HEK293 (cell line): ENCODE results near the gene LAT.
"Not testable (repeated sequence)": the region's sequence is repeated elsewhere in the genome, so short reads cannot be mapped to it uniquely, and the experiment has no call there.

Experiments
- CTCF ChIA-PET: fragments of 350-600 bp; formaldehyde crosslinking; extraction: SDS; loops from one replicate; lab custom pipeline; 2021; ENCODE audit warnings: antibody characterized with exemption; lab: Yijun Ruan, JAX
- POLR2A ChIA-PET: fragments of 300-600 bp; formaldehyde crosslinking; extraction: SDS; loops from one replicate; lab custom pipeline; 2020; ENCODE audit warnings: antibody characterized with exemption, inconsistent platforms; lab: Yijun Ruan, JAX
- H3K27ac ChIP-seq: fragments of 200-500 bp; sonication (Bioruptor generic); 2 replicates; pipeline ENCODE4 v1.5.1; 2014; ENCODE audit warnings: low read depth, low read length, control low read depth, inconsistent platforms; ENCODE audit errors: extremely low read depth
- H3K36me3 ChIP-seq, 2 experiments: fragments of 200-500 bp in 1 of 2; sonication (Bioruptor generic) in 1 of 2; 1 replicate in 1 of 2; 2 replicates in 1 of 2; pipeline ENCODE4 v1.5.1; 2014 to 2017; ENCODE audit warnings: inconsistent platforms in 2 of 2, low read length in 2 of 2; ENCODE audit not compliant: control insufficient read depth in 2 of 2, insufficient read depth in 1 of 2
- H3K4me1 ChIP-seq: fragments of 200-500 bp; sonication (Bioruptor generic); 2 replicates; pipeline ENCODE4 v1.5.1; 2014; ENCODE audit warnings: mild to moderate bottlenecking, low read length, inconsistent platforms; ENCODE audit not compliant: control insufficient read depth, insufficient read depth
- H3K4me3 ChIP-seq: 2 replicates; pipeline ENCODE4 v1.5.1; 2011; ENCODE audit warnings: low read depth, mild to moderate bottlenecking, control low read depth, low read length, moderate library complexity
- H3K9me3 ChIP-seq: fragments of 200-500 bp; sonication (Bioruptor generic); 2 replicates; pipeline ENCODE4 v1.5.1; 2014; ENCODE audit warnings: low read depth, low read length, inconsistent platforms; ENCODE audit not compliant: control insufficient read depth, insufficient read depth
- BCL11A ChIP-seq: fragments of 450-650 bp; formaldehyde crosslinking; IDR thresholded peaks from 2 replicates; pipeline ENCODE4 v1.5.1; 2016; ENCODE audit warnings: low read depth, missing biosample characterization, missing genetic modification characterization
- EGR2 ChIP-seq: fragments of 450-650 bp; formaldehyde crosslinking; IDR thresholded peaks from 2 replicates; pipeline ENCODE4 v1.5.1; 2016; ENCODE audit warnings: low read depth, missing biosample characterization, missing genetic modification characterization
- TSHZ1 ChIP-seq: fragments of 450-650 bp; formaldehyde crosslinking; IDR thresholded peaks from 2 replicates; pipeline ENCODE4 v1.5.1; 2016; ENCODE audit warnings: missing biosample characterization, missing genetic modification characterization, borderline replicate concordance
- ZBTB1 ChIP-seq: fragments of 450-650 bp; formaldehyde crosslinking; IDR thresholded peaks from 2 replicates; pipeline ENCODE4 v1.5.1; 2016; ENCODE audit warnings: missing biosample characterization, missing genetic modification characterization
- ZFHX2 ChIP-seq: fragments of 450-650 bp; formaldehyde crosslinking; conservative IDR thresholded peaks from 2 replicates; pipeline ENCODE4 v1.5.1; 2016; ENCODE audit warnings: missing biosample characterization, missing genetic modification characterization
- ZIC2 ChIP-seq: fragments of 450-650 bp; formaldehyde crosslinking; IDR thresholded peaks from 2 replicates; pipeline ENCODE4 v1.5.1; 2016; ENCODE audit warnings: missing biosample characterization, missing genetic modification characterization
- ZNF121 ChIP-seq: fragments of 450-650 bp; formaldehyde crosslinking; IDR thresholded peaks from 2 replicates; pipeline ENCODE4 v1.5.1; 2016; ENCODE audit warnings: missing biosample characterization, missing genetic modification characterization
- ZNF221 ChIP-seq: fragments of 450-650 bp; formaldehyde crosslinking; IDR thresholded peaks from 2 replicates; pipeline ENCODE4 v1.5.1; 2017; ENCODE audit warnings: missing biosample characterization, missing genetic modification characterization, borderline replicate concordance
- ZNF223 ChIP-seq: fragments of 450-650 bp; formaldehyde crosslinking; IDR thresholded peaks from 2 replicates; pipeline ENCODE4 v1.5.1; 2016; ENCODE audit warnings: missing biosample characterization, missing genetic modification characterization
- ZNF37A ChIP-seq: fragments of 450-650 bp; IDR thresholded peaks from 2 replicates; pipeline ENCODE4 v1.5.1; 2018; ENCODE audit warnings: missing biosample characterization, missing genetic modification characterization
- ZNF433 ChIP-seq: fragments of 450-650 bp; formaldehyde crosslinking; IDR thresholded peaks from 2 replicates; pipeline ENCODE4 v1.5.1; 2016; ENCODE audit warnings: missing biosample characterization, missing genetic modification characterization, low read depth
- ZNF529 ChIP-seq: fragments of 450-650 bp; formaldehyde crosslinking; IDR thresholded peaks from 2 replicates; pipeline ENCODE4 v1.5.1; 2017; ENCODE audit warnings: missing genetic modification characterization, missing biosample characterization; ENCODE audit not compliant: insufficient replicate concordance
- ZNF555 ChIP-seq: fragments of 450-650 bp; formaldehyde crosslinking; conservative IDR thresholded peaks from 2 replicates; pipeline ENCODE4 v1.5.1; 2017; ENCODE audit warnings: missing biosample characterization, mild to moderate bottlenecking, missing genetic modification characterization, inconsistent platforms
- ZNF585B ChIP-seq: fragments of 450-650 bp; formaldehyde crosslinking; IDR thresholded peaks from 2 replicates; pipeline ENCODE4 v1.5.1; 2016; ENCODE audit warnings: missing biosample characterization, missing genetic modification characterization
- ZNF660 ChIP-seq: fragments of 450-650 bp; IDR thresholded peaks from 2 replicates; pipeline ENCODE4 v1.5.1; 2018; ENCODE audit warnings: missing biosample characterization, mild to moderate bottlenecking, missing genetic modification characterization
- ZNF785 ChIP-seq: fragments of 450-650 bp; formaldehyde crosslinking; IDR thresholded peaks from 2 replicates; pipeline ENCODE4 v1.5.1; 2016; ENCODE audit warnings: missing biosample characterization, missing genetic modification characterization

LAT gene

GRCh38 chr16:28999577-28999976 is 14.7 kb downstream of the LAT start:
- TF ChIP-seq ZNF221 (tag by site-specific recombination): no peak
- no peak for TF ChIP-seq ZNF223
- peak; percentile 95 for TF ChIP-seq ZNF37A (tag by site-specific recombination)
- no peak for TF ChIP-seq ZNF785 (tag by site-specific recombination)
- no peak for TF ChIP-seq ZNF585B (tag by site-specific recombination)
- no peak for TF ChIP-seq ZNF555 (tag by site-specific recombination)
- no peak for TF ChIP-seq ZNF529
- Histone ChIP-seq H3K9me3 (no peaks in the 10 kb centered on the region), H3K4me1 (no peaks in the 10 kb centered on the region), H3K4me3 (no peak overlapping the region), H3K36me3 (no peaks in the 10 kb centered on the region), H3K27ac (no peak overlapping the region)
- POLR2A ChIA-PET: no interaction called here
- CTCF ChIA-PET: interaction anchor here (0.7 to 1.3 kb wide), 2 partner anchors 17 to 22 kb away, joined by 3 to 4 read pairs; no protein-coding TSS in a partner anchor

GRCh38 chr16:29000019-29000418 is 15.2 kb downstream of the LAT start:
- ChIA-PET POLR2A (no interaction called here), CTCF (interaction anchor here (1.3 kb wide), 1 partner anchor 17 kb away, joined by 4 read pairs; no protein-coding TSS in a partner anchor)
- no peaks in the 10 kb centered on the region for H3K9me3 ChIP-seq
- no peak for TF ChIP-seq ZNF221 (tag by site-specific recombination)
- 0 out of 2 replicates have a peak, but pooled peaks have one; percentile 16 for TF ChIP-seq ZNF121 (tag by site-specific recombination)
- no peaks in the 10 kb centered on the region for H3K4me1 ChIP-seq
- no peaks in the 10 kb centered on the region for H3K36me3 ChIP-seq
- H3K4me3 ChIP-seq: no peak overlapping the region
- no peak overlapping the region for H3K27ac ChIP-seq

- not testable (repeated sequence) for H3K27ac ChIP-seq
These were observed 19.8 kb downstream of the LAT start for GRCh38 chr16:29004496-29005139.

GRCh38 chr16:29007730-29008593 is 23.1 kb downstream of the LAT start:
- Histone ChIP-seq H3K4me1 (no peaks in the 10 kb centered on the region), H3K27ac (no peak overlapping the region), H3K4me3 (no peak overlapping the region), H3K9me3 (no peaks in the 10 kb centered on the region), H3K36me3 (no peaks in the 10 kb centered on the region)
- POLR2A ChIA-PET: no interaction called here
- TF ChIP-seq ZIC2 (tag by site-specific recombination) (peak; percentile 60), ZBTB1 (tag by site-specific recombination) (no peak), ZFHX2 (tag by site-specific recombination) (peak; percentile 57; the same call in 1 of the 2 replicates), ZNF433 (no peak), EGR2 (peak; percentile 88), BCL11A (tag by site-specific recombination) (no peak), TSHZ1 (tag by site-specific recombination) (no peak)
- CTCF ChIA-PET: interaction anchor here (0.6 kb wide), 1 partner anchor 841 kb away, joined by 3 read pairs; no protein-coding TSS in a partner anchor

More at GRCh38 chr16:29004496-29005139, 19.8 kb downstream of the LAT start:
- H3K4me3 ChIP-seq, H3K4me1 ChIP-seq, H3K36me3 ChIP-seq: not testable (repeated sequence)
- POLR2A ChIA-PET: interaction anchor here (1.0 kb wide), 1 partner anchor 31 kb away, joined by 3 read pairs; no protein-coding TSS in a partner anchor
- TF ChIP-seq ZNF660 (tag by site-specific recombination): peak; percentile 63; the same call in 1 of the 2 replicates
- TF ChIP-seq, all 188 proteins: peak for 1; not testable (repeated sequence) for 187
- H3K9me3 ChIP-seq, CTCF ChIA-PET: not testable (repeated sequence)
